Measurements from ENCODE around the gene AFF3. TPM values are rescaled to one million over a fixed set of nuclear protein-coding genes. Genes with fewer than 3 reads are reported as not detected.

AFF3 gene
- total RNA-seq, 5 donors from 2014 or later (not counting 1 experiment from before 2014, with no cell fraction given) = 9.9 to 23.5 (median 11.5) TPM

DNA sequence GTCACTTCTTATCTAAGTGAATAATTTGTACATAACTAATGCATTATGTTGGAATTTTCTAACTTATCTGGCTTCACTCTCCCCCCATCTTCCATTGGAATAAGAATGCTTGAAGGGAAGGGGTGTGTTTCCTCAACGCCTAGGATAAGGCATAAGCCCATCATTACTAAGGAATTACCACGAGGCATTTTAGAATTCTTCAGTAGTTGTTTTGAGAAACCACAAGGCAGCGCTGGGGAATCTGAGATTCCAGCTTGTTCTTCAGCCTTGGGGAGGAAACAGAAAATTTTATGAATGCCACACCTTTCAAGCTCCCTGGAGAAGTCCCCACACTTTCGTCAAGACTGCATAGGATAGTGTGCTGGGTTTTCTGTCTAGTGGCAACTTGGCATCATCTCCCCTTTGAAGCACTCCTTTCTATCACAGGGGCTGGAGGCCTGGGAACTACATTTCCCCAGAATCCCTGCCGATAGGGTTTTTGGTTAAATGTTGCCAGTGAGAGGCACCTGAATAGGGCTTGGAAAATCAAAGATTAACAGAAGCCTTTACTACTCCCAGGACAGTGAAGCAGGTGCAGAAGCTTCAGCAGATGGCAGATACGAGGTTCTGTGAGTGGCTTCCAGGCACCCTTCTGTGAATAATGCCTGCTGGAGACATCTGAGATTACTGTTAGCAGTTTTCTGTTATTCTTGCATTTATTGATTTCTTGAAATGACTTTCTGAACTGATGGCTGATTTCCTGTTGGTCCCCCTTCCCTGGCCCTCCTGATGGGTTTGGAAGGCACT lies 459.9 kb downstream of the AFF3 start:
- no peak for DNase-seq
- Histone ChIP-seq H3K4me1 (ENCODE audit: control insufficient read depth in 1 of 2, extremely low read depth in 1 of 2, insufficient read depth in 2 of 2, low read length in 2 of 2) (no peaks in the 10 kb centered on the region), H3K27ac (ENCODE audit: low read length) (no peak overlapping the region), H3K9me3 (no peaks in the 10 kb centered on the region), H3K27me3 (replicated peaks in 1 of 2; ENCODE audit: control insufficient read depth in 2 of 2, extremely low read depth in 1 of 2, insufficient read depth in 2 of 2, low read length in 1 of 2) (no peaks in the 10 kb centered on the region), H3K36me3 (ENCODE audit: control insufficient read depth in 2 of 2, extremely low read depth in 1 of 2, insufficient read depth in 1 of 2, low read length in 1 of 2) (no peaks in the 10 kb centered on the region), H3K4me3 (ENCODE audit: control insufficient read depth in 1 of 2, extremely low read depth in 1 of 2, low read length in 1 of 2) (no peak overlapping the region)
- no peak for ATAC-seq (replicated peaks in 1 of 4)
- H3K27ac Mint-ChIP-seq = no peak overlapping the region
- H3K4me1 Mint-ChIP-seq = no peaks in the 10 kb centered on the region
- no peaks in the 10 kb centered on the region for H3K9me3 Mint-ChIP-seq
- no peaks in the 10 kb centered on the region for H3K36me3 Mint-ChIP-seq
- POLR2A ChIA-PET = no interaction called here
- 100% methylated on average over 1 of the region's 6 CpGs for WGBS (ENCODE audit: insufficient coverage)
- CTCF ChIA-PET = no interaction called here
- no peaks in the 10 kb centered on the region for H3K27me3 Mint-ChIP-seq
- no peak overlapping the region for H3K4me3 Mint-ChIP-seq

DNA sequence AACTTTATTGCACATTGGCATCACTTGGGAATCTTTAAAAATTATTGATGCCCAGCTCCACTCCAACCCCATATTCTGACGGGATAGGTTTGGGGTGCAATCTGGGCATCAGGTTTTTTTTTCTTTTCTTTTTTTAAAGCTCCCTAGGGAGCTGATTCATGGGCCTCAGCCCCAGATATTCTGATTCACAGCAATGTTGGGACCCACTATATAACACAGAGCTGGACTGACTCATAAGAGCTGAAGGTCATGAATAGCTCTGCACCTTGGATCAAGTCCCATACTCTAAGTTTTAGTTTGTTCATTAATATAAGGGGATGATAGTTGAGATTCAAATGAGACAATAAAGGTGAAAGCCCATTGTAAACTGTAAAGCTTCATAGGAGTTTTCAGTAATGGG lies 461.4 kb downstream of the AFF3 start:
- DNase-seq (no peak), ATAC-seq (replicated peaks in 1 of 4) (no peak)
- Histone ChIP-seq H3K4me1 (ENCODE audit: control insufficient read depth in 1 of 2, extremely low read depth in 1 of 2, insufficient read depth in 2 of 2, low read length in 2 of 2) (no peaks in the 10 kb centered on the region), H3K27me3 (replicated peaks in 1 of 2; ENCODE audit: control insufficient read depth in 2 of 2, extremely low read depth in 1 of 2, insufficient read depth in 2 of 2, low read length in 1 of 2) (peaks cover 0 to 2% of the 10 kb centered on the region in 2 experiments), H3K4me3 (ENCODE audit: control insufficient read depth in 1 of 2, extremely low read depth in 1 of 2, low read length in 1 of 2) (no peak overlapping the region), H3K27ac (ENCODE audit: low read length) (no peak overlapping the region), H3K36me3 (ENCODE audit: control insufficient read depth in 2 of 2, extremely low read depth in 1 of 2, insufficient read depth in 1 of 2, low read length in 1 of 2) (no peaks in the 10 kb centered on the region), H3K9me3 (no peaks in the 10 kb centered on the region)
- no peaks in the 10 kb centered on the region for H3K9me3 Mint-ChIP-seq
- POLR2A ChIA-PET = interaction anchor here in 1 of 2 donors (0.7 kb wide), 1 partner anchor 1738 kb away, joined by 3 read pairs; no protein-coding TSS in a partner anchor
- H3K4me1 Mint-ChIP-seq = no peaks in the 10 kb centered on the region
- no peaks in the 10 kb centered on the region for H3K27me3 Mint-ChIP-seq
- no peak overlapping the region for H3K4me3 Mint-ChIP-seq
- H3K36me3 Mint-ChIP-seq = no peaks in the 10 kb centered on the region
- WGBS (ENCODE audit: insufficient coverage) = no CpG with 5 or more reads among the region's 1 CpG
- CTCF ChIA-PET = no interaction called here
- H3K27ac Mint-ChIP-seq = no peak overlapping the region

- Histone ChIP-seq H3K27ac (ENCODE audit: low read length) (no peak overlapping the region), H3K27me3 (replicated peaks in 1 of 2; ENCODE audit: control insufficient read depth in 2 of 2, extremely low read depth in 1 of 2, insufficient read depth in 2 of 2, low read length in 1 of 2) (peaks cover 0 to 2% of the 10 kb centered on the region in 2 experiments), H3K4me3 (ENCODE audit: control insufficient read depth in 1 of 2, extremely low read depth in 1 of 2, low read length in 1 of 2) (no peak overlapping the region), H3K36me3 (ENCODE audit: control insufficient read depth in 2 of 2, extremely low read depth in 1 of 2, insufficient read depth in 1 of 2, low read length in 1 of 2) (no peaks in the 10 kb centered on the region), H3K9me3 (no peaks in the 10 kb centered on the region), H3K4me1 (ENCODE audit: control insufficient read depth in 1 of 2, extremely low read depth in 1 of 2, insufficient read depth in 2 of 2, low read length in 2 of 2) (no peaks in the 10 kb centered on the region)
- no peaks in the 10 kb centered on the region for H3K36me3 Mint-ChIP-seq
- H3K27me3 Mint-ChIP-seq = no peaks in the 10 kb centered on the region
- no peaks in the 10 kb centered on the region for H3K4me1 Mint-ChIP-seq
- H3K27ac Mint-ChIP-seq = no peak overlapping the region
- no peak overlapping the region for H3K4me3 Mint-ChIP-seq
- H3K9me3 Mint-ChIP-seq = no peaks in the 10 kb centered on the region
- ATAC-seq (replicated peaks in 1 of 4) (no peak), DNase-seq (no peak)
- POLR2A ChIA-PET = no interaction called here
- CTCF ChIA-PET = no interaction called here
These were observed 462.9 kb downstream of the AFF3 start for GRCh38 chr2:99679518-99679917.

- H3K4me1 Mint-ChIP-seq = no peaks in the 10 kb centered on the region
- no peak overlapping the region for H3K27ac ChIP-seq (ENCODE audit: low read length)
- 79% methylated on average over 2 of the region's 4 CpGs for WGBS (ENCODE audit: insufficient coverage)
- H3K27me3 Mint-ChIP-seq = no peaks in the 10 kb centered on the region
- DNase-seq (no peak), ATAC-seq (replicated peaks in 1 of 4) (no peak)
- H3K4me3 ChIP-seq (ENCODE audit: control insufficient read depth in 1 of 2, extremely low read depth in 1 of 2, low read length in 1 of 2) = no peak overlapping the region
- no peaks in the 10 kb centered on the region for H3K36me3 Mint-ChIP-seq
- H3K9me3 ChIP-seq = no peaks in the 10 kb centered on the region
- peaks cover 0 to 2% of the 10 kb centered on the region in 2 experiments for H3K27me3 ChIP-seq (replicated peaks in 1 of 2; ENCODE audit: control insufficient read depth in 2 of 2, extremely low read depth in 1 of 2, insufficient read depth in 2 of 2, low read length in 1 of 2)
- H3K27ac Mint-ChIP-seq = no peak overlapping the region
- H3K9me3 Mint-ChIP-seq = no peaks in the 10 kb centered on the region
- no peaks in the 10 kb centered on the region for H3K4me1 ChIP-seq (ENCODE audit: control insufficient read depth in 1 of 2, extremely low read depth in 1 of 2, insufficient read depth in 2 of 2, low read length in 2 of 2)
- no peaks in the 10 kb centered on the region for H3K36me3 ChIP-seq (ENCODE audit: control insufficient read depth in 2 of 2, extremely low read depth in 1 of 2, insufficient read depth in 1 of 2, low read length in 1 of 2)
- H3K4me3 Mint-ChIP-seq = no peak overlapping the region
- CTCF ChIA-PET = no interaction called here
- POLR2A ChIA-PET = no interaction called here
These were observed 463.8 kb downstream of the AFF3 start for GRCh38 chr2:99678625-99679024.

- Histone ChIP-seq H3K36me3 (ENCODE audit: control insufficient read depth in 2 of 2, extremely low read depth in 1 of 2, insufficient read depth in 1 of 2, low read length in 1 of 2) (no peaks in the 10 kb centered on the region), H3K4me1 (ENCODE audit: control insufficient read depth in 1 of 2, extremely low read depth in 1 of 2, insufficient read depth in 2 of 2, low read length in 2 of 2) (no peaks in the 10 kb centered on the region), H3K9me3 (no peaks in the 10 kb centered on the region), H3K4me3 (ENCODE audit: control insufficient read depth in 1 of 2, extremely low read depth in 1 of 2, low read length in 1 of 2) (no peak overlapping the region), H3K27ac (ENCODE audit: low read length) (no peak overlapping the region), H3K27me3 (replicated peaks in 1 of 2; ENCODE audit: control insufficient read depth in 2 of 2, extremely low read depth in 1 of 2, insufficient read depth in 2 of 2, low read length in 1 of 2) (peaks cover 0 to 2% of the 10 kb centered on the region in 2 experiments)
- Mint-ChIP-seq H3K9me3 (no peaks in the 10 kb centered on the region), H3K27me3 (no peaks in the 10 kb centered on the region), H3K4me1 (no peaks in the 10 kb centered on the region), H3K27ac (no peak overlapping the region), H3K36me3 (no peaks in the 10 kb centered on the region), H3K4me3 (no peak overlapping the region)
- DNase-seq = no peak
- ChIA-PET CTCF (no interaction called here), POLR2A (no interaction called here)
- ATAC-seq (replicated peaks in 1 of 4) = no peak
- 92% methylated on average over 6 of the region's 7 CpGs for WGBS (ENCODE audit: insufficient coverage)
These were observed 464.6 kb downstream of the AFF3 start for GRCh38 chr2:99677814-99678213.

DNA sequence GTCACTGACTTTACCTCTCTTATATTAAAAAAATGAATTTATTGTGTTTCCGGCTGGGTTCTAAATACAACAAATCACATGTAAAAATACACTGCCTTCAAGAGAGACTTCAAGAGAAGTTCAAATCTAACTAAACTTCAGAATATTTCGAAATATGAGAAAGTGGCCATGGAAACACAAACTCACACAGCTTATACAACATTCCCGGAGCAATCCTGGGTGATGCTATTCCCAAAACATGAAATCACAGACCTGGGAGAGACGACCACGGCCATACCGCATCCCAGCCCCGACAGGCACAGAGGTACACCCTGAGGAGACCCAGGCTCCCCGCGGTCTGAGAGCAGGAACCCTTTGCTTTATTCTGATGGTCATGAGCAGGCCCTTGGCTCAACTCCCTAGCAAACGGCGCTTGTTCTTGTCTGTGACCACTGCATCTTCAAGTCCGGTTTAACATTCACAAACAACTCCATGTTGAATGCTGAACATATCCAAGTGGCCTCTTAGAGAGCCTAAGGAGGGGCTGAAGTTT lies 467.2 kb downstream of the AFF3 start:
- H3K27ac ChIP-seq (ENCODE audit: low read length) = no peak overlapping the region
- POLR2A ChIA-PET = no interaction called here
- CTCF ChIA-PET = no interaction called here
- Mint-ChIP-seq H3K27me3 (no peaks in the 10 kb centered on the region), H3K4me3 (no peak overlapping the region), H3K4me1 (peaks cover 0 to 3% (median 0%) of the 10 kb centered on the region in 3 donors), H3K9me3 (no peaks in the 10 kb centered on the region), H3K36me3 (no peaks in the 10 kb centered on the region), H3K27ac (no peak overlapping the region)
- no peak for DNase-seq
- WGBS (ENCODE audit: insufficient coverage) = 80% methylated on average over 6 of the region's 12 CpGs
- no peaks in the 10 kb centered on the region for H3K4me1 ChIP-seq (ENCODE audit: control insufficient read depth in 1 of 2, extremely low read depth in 1 of 2, insufficient read depth in 2 of 2, low read length in 2 of 2)
- no peak for ATAC-seq (replicated peaks in 1 of 4)
- no peaks in the 10 kb centered on the region for H3K9me3 ChIP-seq
- H3K4me3 ChIP-seq (ENCODE audit: control insufficient read depth in 1 of 2, extremely low read depth in 1 of 2, low read length in 1 of 2) = no peak overlapping the region
- H3K36me3 ChIP-seq (ENCODE audit: control insufficient read depth in 2 of 2, extremely low read depth in 1 of 2, insufficient read depth in 1 of 2, low read length in 1 of 2) = no peaks in the 10 kb centered on the region
- peaks cover 0 to 2% of the 10 kb centered on the region in 2 experiments for H3K27me3 ChIP-seq (replicated peaks in 1 of 2; ENCODE audit: control insufficient read depth in 2 of 2, extremely low read depth in 1 of 2, insufficient read depth in 2 of 2, low read length in 1 of 2)

Measured in T-cell (primary cell).